Ammon's horn (tissue), 1 donor: ENCODE results near the gene SLC12A7.
"Not testable (repeated sequence)": the region's sequence is repeated elsewhere in the genome, so short reads cannot be mapped to it uniquely, and the experiment has no call there.

ENCODE experiments used
- DNase-seq: peaks from one replicate; pipeline ENCODE4 v3.0.0-alpha.2; 2016; ENCODE audit warnings: low spot score

Gene SLC12A7

DNA sequence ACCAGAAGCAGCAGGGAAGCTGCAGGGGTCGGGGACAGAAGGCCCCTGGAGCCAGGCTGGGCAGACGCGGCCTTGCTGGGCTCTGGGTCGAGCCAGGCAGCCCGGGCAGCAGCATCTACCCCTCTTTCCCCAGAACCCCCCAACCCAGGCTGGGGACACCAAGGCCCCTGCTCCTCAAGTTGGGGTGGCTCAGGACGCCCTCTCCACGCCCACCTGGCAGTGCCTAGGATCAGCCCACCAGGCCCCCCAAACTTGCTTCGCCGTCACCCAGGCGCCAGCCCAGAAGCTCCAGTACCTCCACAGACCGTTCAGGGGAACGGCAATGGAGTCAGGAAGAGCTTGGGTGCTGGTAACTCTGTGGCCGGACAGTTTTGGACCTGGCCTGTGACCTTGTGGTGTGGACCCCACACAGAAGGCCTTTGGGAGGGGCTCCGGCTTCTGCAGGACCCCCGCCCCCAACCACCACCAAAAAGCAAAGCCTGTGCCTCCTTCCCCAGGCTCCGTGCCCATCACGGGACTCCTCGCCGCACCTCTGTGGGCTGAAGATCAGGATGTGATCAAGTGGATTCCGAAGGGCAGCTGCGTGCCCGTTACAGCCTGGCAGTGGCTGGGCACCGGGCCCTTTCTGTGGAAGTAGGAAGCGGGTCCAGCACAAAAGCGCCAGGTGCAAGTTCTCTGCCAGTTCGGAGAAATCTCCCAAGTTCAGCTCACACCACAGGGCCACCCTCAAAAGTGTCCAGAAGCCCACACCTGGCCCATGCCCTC lies 2.1 kb downstream of the SLC12A7 start:
- no peak for DNase-seq

GRCh38 chr5:1108865-1109174 lies 3.0 kb downstream of the SLC12A7 start:
- DNase-seq = peak; percentile 62

DNA sequence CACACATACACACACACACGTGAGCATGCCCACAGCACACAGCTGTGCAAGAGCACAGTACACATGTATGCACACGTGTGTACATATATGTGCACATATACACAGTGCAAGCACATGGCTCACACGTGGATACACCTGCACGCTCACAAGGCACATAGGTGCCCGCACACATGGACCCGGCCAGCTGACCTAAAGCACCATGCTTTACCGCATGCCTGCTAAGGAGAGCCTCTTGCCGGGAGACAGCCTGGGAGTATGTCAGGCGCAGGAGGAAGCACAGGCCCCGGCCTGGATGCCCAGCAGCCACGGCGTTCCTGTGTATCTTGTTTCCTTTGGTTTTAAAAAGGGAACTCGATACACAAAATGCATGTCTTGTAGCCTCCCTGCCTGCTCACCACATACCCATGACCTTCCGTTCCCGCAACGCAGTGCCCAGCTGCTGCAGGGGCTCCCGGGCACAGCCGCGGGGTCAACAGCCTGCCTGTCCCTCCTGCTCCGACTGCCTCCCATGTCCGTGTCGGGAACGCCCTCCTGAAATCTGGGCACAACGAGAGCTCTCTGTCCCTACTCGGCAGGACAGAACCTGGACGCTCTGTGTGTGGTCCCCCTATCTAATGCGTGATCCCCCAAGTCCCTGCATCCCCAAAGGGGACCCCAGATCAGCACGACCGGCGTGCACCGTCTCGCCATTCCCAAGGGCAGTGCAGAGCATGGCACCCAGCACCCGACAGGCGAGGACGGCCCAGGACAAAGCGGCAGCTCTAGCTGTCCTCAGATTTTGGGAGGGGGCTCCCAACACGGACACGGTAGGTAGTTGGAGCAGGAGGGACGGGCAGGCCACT lies 3.6 kb downstream of the SLC12A7 start:
- peak; percentile 45 for DNase-seq

GRCh38 chr5:1107167-1108022 lies 4.5 kb downstream of the SLC12A7 start:
- no peak for DNase-seq

GRCh38 chr5:1106385-1107166 lies 5.3 kb downstream of the SLC12A7 start:
- DNase-seq = no peak

DNA sequence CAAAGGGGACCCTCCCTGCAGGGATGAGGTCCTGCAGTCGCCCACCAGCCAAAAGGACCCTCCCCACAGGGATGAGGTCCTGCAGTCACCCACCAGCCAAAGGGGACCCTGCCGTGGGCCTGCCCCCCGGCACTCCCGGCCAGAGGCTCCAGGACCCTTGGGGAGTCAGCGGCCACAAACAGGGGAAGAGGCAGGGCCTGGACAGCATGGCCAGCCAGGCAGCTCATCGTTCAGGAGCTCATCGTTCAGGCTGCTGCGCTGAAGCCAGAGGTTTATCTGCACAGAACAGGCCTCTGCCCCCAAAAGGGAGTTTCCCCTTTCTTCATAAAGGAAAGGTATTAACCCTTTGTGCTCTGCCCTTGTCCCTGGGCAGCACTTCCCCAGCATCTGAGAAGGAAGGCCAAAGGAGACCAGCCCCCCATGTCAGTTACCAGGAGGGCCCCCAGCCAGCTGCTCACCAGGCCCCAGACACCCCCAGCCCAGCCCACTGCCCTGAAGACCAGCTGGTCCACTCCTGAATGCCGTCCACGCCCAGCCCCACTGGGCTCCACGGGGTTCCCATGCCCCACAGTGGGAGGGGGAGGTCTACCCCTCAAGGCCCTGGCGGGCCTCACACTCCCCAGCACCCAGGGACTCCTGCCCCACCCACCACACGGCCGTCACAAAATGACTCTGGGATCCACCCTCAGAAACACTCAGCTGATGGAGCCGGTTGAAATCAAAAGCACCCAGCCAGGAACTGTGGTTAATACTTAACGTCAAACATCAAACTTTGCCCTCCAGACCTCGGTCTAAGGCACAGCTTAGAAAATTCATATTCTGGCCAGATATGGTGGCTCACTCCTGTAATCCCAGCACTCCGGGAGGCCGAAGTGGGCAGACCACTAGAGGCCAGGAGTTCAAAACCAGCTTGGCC lies 6.3 kb downstream of the SLC12A7 start:
- DNase-seq = no peak

- no peak for DNase-seq
These were observed 7.4 kb downstream of the SLC12A7 start for GRCh38 chr5:1104327-1105006.

DNA sequence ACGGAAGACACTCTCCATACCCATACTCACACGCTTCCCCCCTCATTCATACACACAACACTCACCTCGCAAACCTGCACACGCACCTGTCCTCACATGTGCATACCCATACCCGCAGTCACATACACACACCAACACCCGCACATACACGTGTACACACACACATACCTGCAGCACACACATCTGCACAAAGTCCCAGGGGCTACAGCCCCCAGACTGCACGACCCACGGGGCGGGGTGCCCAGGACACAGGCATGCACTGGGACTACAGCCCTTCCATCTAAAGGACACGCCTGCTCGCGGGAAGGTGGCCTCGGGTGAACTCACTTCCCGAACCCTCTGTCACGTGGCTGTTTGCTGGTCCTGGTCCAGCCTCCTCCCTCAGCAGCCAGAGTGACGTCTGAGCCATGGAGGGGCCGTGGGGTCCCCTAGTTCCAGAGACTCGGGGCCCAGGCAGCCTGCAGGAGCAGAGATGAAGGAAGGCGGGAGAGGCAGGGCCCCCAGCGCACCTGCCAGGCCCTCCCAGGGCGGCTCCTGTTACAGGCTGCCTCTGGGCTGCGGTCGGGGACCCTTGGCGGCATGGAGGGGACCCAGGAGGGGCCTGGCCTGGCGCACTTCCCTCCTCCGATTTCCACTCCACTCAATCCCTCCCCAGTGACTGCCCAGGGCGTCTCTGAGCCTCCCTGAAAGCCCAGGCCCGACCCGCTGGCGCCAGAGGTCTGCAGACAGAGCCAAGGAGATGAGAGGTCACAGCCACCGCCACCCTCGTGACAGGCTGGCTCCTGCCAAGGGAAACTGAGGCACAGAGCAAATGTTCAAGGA lies 8.1 kb downstream of the SLC12A7 start:
- peak; percentile 63 for DNase-seq

- DNase-seq = no peak
These were observed 8.8 kb downstream of the SLC12A7 start for GRCh38 chr5:1103093-1103492.

DNA sequence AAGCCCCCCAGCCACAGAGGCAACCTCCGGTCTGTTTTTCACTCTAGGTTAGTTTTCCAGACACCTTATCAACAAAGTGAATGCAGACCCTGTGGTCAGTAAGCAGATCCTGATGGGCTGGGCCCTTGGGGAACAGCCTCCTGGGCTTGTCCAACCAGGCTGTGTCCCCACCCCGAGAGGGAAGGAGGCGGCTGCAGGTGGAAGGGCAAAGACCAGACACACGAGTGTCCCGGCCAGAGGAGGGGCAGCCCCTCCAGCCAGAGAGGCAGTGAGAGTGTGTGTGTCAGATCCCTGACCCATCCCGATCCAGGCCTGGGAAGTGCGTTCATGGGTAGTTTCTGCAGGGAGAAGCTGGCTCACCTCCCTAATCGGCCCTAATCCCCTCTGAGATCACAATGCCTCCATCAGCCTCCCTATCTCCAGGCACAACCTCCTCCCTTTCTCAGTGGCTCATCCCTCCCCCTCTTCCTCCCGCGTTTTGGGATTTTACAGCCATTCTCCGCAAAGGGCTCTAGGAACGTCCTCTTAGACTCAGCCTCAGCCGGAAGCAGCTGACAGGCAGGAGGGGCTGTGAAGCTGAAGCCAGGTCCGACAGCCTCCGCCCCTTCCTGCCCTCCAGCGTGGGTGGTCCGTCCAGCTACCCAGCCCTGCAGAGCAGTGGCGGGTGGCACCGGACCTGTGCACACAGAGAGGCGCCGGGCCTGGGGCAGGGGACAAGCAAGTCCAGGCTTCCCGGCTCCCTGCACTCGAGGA lies 9.7 kb downstream of the SLC12A7 start:
- DNase-seq = no peak

- no peak for DNase-seq
These were observed 10.9 kb downstream of the SLC12A7 start for GRCh38 chr5:1100664-1101574.

GRCh38 chr5:1099926-1100663 lies 11.8 kb downstream of the SLC12A7 start:
- no peak for DNase-seq

GRCh38 chr5:1098986-1099597 lies 12.8 kb downstream of the SLC12A7 start:
- DNase-seq = no peak

GRCh38 chr5:1097988-1098385 lies 13.9 kb downstream of the SLC12A7 start:
- not testable (repeated sequence) for DNase-seq

DNA sequence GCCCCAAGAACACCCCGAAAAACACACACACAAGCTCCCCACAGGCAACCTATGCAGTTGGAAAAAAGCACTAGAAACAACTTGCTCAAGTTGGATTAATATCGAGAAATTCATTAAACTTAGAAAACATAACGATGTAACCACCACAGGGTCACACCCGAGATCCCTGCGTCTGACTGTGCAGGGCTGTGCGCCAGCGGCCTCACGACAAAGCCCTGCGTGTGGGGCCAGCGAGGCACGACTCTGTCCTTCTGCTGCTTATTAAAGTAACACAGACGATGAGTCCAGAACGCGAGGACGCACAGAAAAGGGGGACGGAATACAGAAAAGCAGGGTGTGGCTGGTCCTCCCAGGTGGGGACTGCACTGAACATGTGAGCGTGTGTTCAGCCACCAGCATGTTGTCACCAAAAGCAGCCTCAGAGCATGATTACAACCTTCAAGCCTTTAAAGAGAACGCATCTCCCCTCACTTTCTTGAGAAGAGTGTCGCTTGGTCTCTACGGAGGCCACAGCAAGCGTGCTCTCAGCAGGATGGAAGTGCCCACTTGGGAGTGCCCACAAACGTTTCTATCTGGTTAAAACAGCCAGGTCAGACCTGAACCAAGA lies 14.4 kb downstream of the SLC12A7 start:
- no peak for DNase-seq

- DNase-seq = no peak
These were observed 15.0 kb downstream of the SLC12A7 start for GRCh38 chr5:1096838-1097237.
